Psoas muscle (tissue), 8 donors: ENCODE results near the gene ITGB4. TPM values are rescaled to one million over a fixed set of nuclear protein-coding genes. Genes with fewer than 3 reads are reported as not detected.

Source experiments
- ATAC-seq, 4 donors: fragments of 200-7000 bp; cut with Tn5 transposase; one replicate each; pipeline ENCODE4 v1.9.1; 2020; ENCODE audit warnings: moderate library complexity in 3 of 4, mild to moderate bottlenecking in 2 of 4
- DNase-seq, 2 donors: peaks; one replicate each; pipeline ENCODE4 v3.0.0-alpha.2; 2020
- H3K27ac ChIP-seq: fragments of 200-600 bp; one replicate; pipeline ENCODE4 v1.8.0; 2022
- H3K27me3 ChIP-seq, 3 donors: fragments of 200-600 bp in 1 of 3; one replicate each; pipeline versions ENCODE4 v1.6.1 to v1.8.0; 2013 to 2022; ENCODE audit warnings: low read length in 2 of 3, mild to moderate bottlenecking in 2 of 3, moderate library complexity in 1 of 3; ENCODE audit not compliant: insufficient read depth in 3 of 3
- H3K36me3 ChIP-seq, 2 donors: fragments of 200-600 bp in 1 of 2; one replicate each; pipeline versions ENCODE4 v1.6.1 to v1.8.0; 2013 to 2022; ENCODE audit warnings: low read depth in 1 of 2, mild to moderate bottlenecking in 1 of 2, moderate library complexity in 1 of 2; ENCODE audit not compliant: insufficient read depth in 1 of 2
- H3K4me1 ChIP-seq: fragments of 200-600 bp; one replicate; pipeline ENCODE4 v1.8.0; 2022
- H3K4me3 ChIP-seq: fragments of 200-600 bp; one replicate; pipeline ENCODE4 v1.8.0; 2022; ENCODE audit warnings: mild to moderate bottlenecking
- H3K9me3 ChIP-seq: fragments of 200-600 bp; one replicate; pipeline ENCODE4 v1.8.0; 2022
- CTCF ChIP-seq: fragments of 200-600 bp; IDR thresholded peaks from one replicate; pipeline ENCODE4 v1.8.0; 2022; ENCODE audit warnings: antibody characterized with exemption
- WGBS, 3 donors: extraction: QIAGEN DNeasy Blood & Tissue Kit; methylation state at CpG; one replicate each; pipeline versions ENCODE4 v1.1.6 to v1.1.7; 2013; 5-methylcytosine and 5-hydroxymethylcytosine counted together
- intact Hi-C, 2 donors: fragments of 100-400 bp; cut with DNase I; formaldehyde crosslinking; loops; one replicate each; pipeline versions ENCODE4 v1.11.0 to v1.14.2; 2022
- polyA plus RNA-seq, 3 donors: library from polyadenylated mRNA; stranded (reverse); fragments of 200-250 nt; gene quantifications; one replicate each; pipeline ENCODE4 v1.2.3, GENCODE V29; 2013
- total RNA-seq, 4 donors: library from RNA; stranded (reverse); fragmentation: NEBNext Ultra II Directional in 2 of 4; extraction: Animal tissue kit (Norgen Biotek cat#: 25700) in 2 of 4; gene quantifications; one replicate each; pipeline versions ENCODE4 v1.2.1 to v1.2.4, GENCODE V29; 2021 to 2023
- donor health status: healthy with polysubstance abuse.
- donor health status: DM: no; HTN: no; CAD: no; lungs with moderate emphysema.
- donor health status: Bipolar disorder and iron deficiency.
- donor health status: healthy.
- donor health status: DM: yes; HTN: yes; CAD: no.
- donor health status: DM: no; HTN: no; CAD: no.
- donor health status: DM: no; HTN: no; CAD: no.
- donor health status: DM: yes; HTN: yes; CAD: no.

ITGB4 gene
- total and polyA plus RNA-seq, 7 donors = 1.3 to 5.7 (median 2.1) TPM

- no peak for DNase-seq
- 89 to 94% (median 90%) methylated on average over 18 of the region's 18 CpGs for WGBS, 3 donors
- intact Hi-C loops = loop anchor here in 1 of 2 donors (10.0 kb wide), 1 partner anchor 389 kb away; no protein-coding TSS in a partner anchor
Measured at GRCh38 chr17:75733471-75733870, 12.2 kb downstream of the ITGB4 start.

GRCh38 chr17:75734674-75735294 lies 13.5 kb downstream of the ITGB4 start:
- DNase-seq = no peak
- Histone ChIP-seq H3K27ac (no peak overlapping the region), H3K4me3 (no peak overlapping the region), H3K27me3 (no peaks in the 10 kb centered on the region), H3K9me3 (no peaks in the 10 kb centered on the region), H3K36me3 (no peaks in the 10 kb centered on the region), H3K4me1 (no peaks in the 10 kb centered on the region)
- WGBS, 3 donors = 68 to 80% (median 74%) methylated on average over 4 of the region's 4 CpGs
- no peak for TF ChIP-seq CTCF
- ATAC-seq = no peak
- intact Hi-C loops = loop anchor here in 1 of 2 donors (10.0 kb wide), 1 partner anchor 390 kb away; no protein-coding TSS in a partner anchor

More at GRCh38 chr17:75733471-75733870, 12.2 kb downstream of the ITGB4 start:
- Histone ChIP-seq H3K36me3 (no peaks in the 10 kb centered on the region), H3K9me3 (no peaks in the 10 kb centered on the region), H3K4me1 (no peaks in the 10 kb centered on the region), H3K27me3 (no peaks in the 10 kb centered on the region), H3K27ac (no peak overlapping the region), H3K4me3 (no peak overlapping the region)
- no peak for TF ChIP-seq CTCF
- no peak for ATAC-seq

GRCh38 chr17:75736173-75736835 lies 15.0 kb downstream of the ITGB4 start:
- no peak for ATAC-seq
- 85% methylated on average over 26 of the region's 26 CpGs for WGBS, 3 donors
- H3K4me3 ChIP-seq = no peak overlapping the region
- no peaks in the 10 kb centered on the region for H3K36me3 ChIP-seq
- TF ChIP-seq CTCF = no peak
- no peaks in the 10 kb centered on the region for H3K4me1 ChIP-seq
- no peaks in the 10 kb centered on the region for H3K9me3 ChIP-seq
- no peak overlapping the region for H3K27ac ChIP-seq
- intact Hi-C loops = loop anchor here in 1 of 2 donors (10.0 kb wide), 1 partner anchor 392 kb away; no protein-coding TSS in a partner anchor
- no peak for DNase-seq
- no peaks in the 10 kb centered on the region for H3K27me3 ChIP-seq

- WGBS, 3 donors = 73 to 76% (median 74%) methylated on average over 15 to 20 of the region's 20 CpGs
- intact Hi-C loops = loop anchor here in 1 of 2 donors (10.0 kb wide), 1 partner anchor 393 kb away; no protein-coding TSS in a partner anchor
- Histone ChIP-seq H3K4me3 (no peak overlapping the region), H3K27me3 (no peaks in the 10 kb centered on the region), H3K9me3 (no peaks in the 10 kb centered on the region), H3K36me3 (no peaks in the 10 kb centered on the region), H3K27ac (no peak overlapping the region), H3K4me1 (no peaks in the 10 kb centered on the region)
- DNase-seq (no peak), ATAC-seq (no peak)
- TF ChIP-seq CTCF = no peak
Measured at GRCh38 chr17:75737133-75737962, 16.1 kb downstream of the ITGB4 start.
